Activated T-cell treated with anti-CD3 and anti-CD28 coated beads, Interleukin-2, amount 50 U/mL, for 1 hour (primary cell): ENCODE measurements around the gene TRAF3IP3.

Source experiments
- DNase-seq: peaks from one replicate; pipeline ENCODE4 v3.0.0-alpha.2; 2020

TRAF3IP3 gene

GRCh38 chr1:209755926-209756614 lies at the start of gene TRAF3IP3:
TSS of gene TRAF3IP3 (plus strand) at chr1:209756053. CDS start at chr1:209760040, 3,987 bp downstream.
- DNase-seq, result peak; percentile 66

GRCh38 chr1:209706622-209707021 lies 49.2 kb upstream of the TRAF3IP3 start:
- DNase-seq, result no peak

DNA sequence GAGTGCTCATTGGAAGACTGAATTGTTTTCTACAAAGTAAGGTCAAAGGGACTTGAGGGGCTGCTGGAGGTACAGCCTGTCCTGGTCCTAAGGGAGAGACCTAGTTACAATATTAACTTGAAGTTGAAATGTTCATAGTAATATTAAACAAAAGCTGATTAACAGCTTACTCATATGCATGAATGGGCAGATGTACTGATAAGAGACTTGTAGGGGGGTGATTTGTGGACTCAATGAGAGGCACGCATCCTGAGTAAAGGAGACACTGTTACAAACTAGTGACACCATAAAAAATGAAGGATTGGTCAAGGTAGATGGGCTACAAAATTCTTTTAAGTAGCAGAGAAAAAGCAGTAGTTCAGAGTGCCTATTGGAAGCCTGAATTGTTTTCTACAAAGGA lies 48.5 kb upstream of the TRAF3IP3 start:
- no peak for DNase-seq

DNA sequence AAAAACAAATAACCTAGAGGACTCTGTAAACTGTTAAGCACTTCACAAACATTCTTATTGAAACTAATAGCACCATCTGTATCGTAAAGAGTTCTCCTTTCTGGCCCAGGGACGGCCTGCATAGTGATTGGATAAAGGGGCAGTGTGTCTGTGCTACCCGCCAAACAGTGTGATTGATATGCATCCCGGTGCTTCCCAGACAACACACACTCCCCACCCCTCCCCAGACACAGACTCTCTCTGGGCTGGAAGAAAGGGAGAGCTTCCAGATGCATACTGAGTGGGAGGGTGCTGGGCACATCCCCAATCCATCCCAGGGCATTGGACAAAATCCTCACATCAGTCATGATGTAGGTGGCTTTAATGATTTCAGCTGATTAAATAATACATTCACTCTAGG lies 47.6 kb upstream of the TRAF3IP3 start:
- no peak for DNase-seq

DNA sequence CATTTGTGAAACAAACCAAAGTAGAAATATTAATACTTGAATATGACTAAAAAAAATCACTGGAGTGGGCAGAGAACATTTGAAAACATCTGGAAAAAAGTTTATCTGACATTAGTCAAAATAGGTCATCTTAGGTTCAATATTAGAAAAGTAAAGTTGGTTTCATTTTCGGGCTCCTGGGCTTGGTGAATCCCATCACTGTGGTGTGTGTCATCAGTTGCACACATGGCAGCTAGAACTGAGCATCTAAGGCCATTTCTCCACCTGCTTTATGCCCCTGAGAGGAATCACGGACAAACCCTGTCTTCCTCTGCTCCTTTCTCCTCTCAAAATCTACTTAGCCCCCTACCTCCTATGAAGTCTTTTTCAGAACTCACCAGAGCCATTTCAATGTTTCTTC lies 45.8 kb upstream of the TRAF3IP3 start:
- DNase-seq, result no peak

GRCh38 chr1:209710847-209711246 lies 45.0 kb upstream of the TRAF3IP3 start:
- DNase-seq, result no peak

- DNase-seq, result no peak
Measured at GRCh38 chr1:209714338-209714737, 41.5 kb upstream of the TRAF3IP3 start.

DNA sequence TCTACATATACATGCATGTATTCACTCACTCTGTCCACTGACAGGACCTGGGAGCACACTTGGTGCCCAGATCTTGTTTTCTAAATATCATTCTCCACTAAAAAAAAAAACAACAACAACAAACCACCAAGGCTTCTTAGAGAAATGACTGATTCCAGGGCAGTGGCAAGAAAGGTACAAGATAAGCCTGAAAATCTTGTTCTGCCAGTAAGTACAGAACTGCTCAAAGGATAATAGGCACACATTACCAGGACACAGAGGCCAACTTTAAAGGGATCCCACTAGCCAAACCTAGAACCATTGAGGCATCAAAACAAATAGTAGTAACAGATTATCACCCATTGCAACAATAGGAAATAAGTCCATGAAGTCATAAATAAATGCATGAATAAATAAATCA lies 40.5 kb upstream of the TRAF3IP3 start:
- no peak for DNase-seq

DNA sequence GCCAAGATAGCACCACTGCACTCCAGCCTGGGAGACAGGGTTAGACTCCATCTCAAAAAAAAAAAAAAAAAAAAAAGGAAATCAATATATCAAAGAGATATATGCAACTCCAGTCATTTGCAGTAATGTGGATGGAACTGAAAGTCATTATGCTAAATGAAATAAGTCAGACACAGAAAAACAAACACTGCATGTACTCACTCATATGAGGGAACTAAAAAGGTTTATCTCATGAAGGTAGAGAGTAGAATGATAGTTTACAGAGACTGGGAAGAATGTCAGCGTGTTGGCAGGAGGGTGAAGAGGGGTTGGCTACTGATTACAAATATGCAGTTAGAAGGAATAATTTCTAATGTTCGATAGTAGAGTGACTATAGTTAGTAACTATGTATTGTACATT lies 38.0 kb upstream of the TRAF3IP3 start:
- DNase-seq, result no peak

DNA sequence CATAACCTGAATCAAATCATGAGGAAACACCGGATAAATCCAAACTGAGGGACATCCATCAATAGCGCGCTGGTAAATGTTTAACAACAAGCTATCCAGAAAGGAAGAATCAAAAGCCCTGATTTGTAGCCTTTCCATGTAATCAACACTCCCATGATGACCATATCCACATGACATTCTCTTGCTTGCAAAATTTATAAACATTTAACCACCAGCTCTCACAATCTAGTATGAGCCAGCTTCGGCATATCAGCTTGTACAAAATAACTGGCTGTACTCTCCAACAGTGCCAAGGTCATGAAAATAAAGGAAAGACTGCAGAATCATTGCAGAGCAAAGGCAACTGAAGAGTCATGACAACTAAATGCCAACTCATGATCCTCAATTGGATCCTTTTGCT lies 35.5 kb upstream of the TRAF3IP3 start:
- DNase-seq, result no peak

- no peak for DNase-seq
Measured at GRCh38 chr1:209720826-209721225, 35.0 kb upstream of the TRAF3IP3 start.

GRCh38 chr1:209721323-209721722 lies 34.5 kb upstream of the TRAF3IP3 start:
- DNase-seq, result no peak

GRCh38 chr1:209723265-209723664 lies 32.6 kb upstream of the TRAF3IP3 start:
- DNase-seq, result no peak

DNA sequence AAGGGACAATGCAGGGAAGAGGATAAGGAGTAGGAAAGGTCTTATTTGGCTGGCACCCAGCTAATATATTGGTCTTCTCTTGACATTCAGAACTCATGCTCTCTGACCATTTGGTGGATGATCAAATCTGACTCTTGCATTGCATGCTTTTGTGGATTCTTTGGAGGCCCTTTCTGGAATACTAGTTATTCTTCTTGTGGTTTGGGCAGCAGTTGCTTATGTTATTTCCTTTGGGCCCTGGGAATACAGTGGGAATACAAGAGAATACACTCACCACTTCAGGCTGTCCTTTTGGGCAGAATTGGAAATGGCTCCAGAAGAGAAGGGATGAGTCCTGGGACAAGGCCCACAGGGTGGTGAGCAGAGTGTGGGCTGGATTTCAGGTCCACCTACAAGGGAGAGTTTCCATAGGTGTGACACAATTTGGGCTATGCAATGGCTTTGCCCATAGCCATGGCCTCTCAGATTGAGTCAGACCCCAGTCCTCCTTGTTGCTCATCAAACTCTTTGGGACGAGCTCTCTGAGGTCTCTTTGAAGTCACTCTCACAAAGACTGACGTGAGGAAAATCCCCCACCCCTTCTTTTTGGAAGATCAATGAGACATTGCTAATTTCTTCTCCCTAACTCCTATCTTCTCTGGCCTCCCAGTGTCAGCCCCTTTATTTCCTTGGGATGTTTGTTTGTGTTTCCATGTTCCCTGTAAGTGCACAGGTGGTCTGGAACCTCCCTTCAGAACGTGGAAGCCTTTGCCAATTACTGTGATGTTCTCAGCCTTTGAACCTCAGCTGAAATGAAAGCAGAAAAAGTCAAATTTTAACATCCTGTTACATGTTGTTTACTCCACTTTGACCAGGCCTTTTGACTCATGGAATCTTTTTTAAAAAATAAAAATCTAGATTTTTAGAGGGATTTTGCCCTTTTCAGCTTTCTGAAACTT lies 31.8 kb upstream of the TRAF3IP3 start:
- DNase-seq, result no peak

GRCh38 chr1:209727286-209727685 lies 28.6 kb upstream of the TRAF3IP3 start:
- DNase-seq, result no peak

DNA sequence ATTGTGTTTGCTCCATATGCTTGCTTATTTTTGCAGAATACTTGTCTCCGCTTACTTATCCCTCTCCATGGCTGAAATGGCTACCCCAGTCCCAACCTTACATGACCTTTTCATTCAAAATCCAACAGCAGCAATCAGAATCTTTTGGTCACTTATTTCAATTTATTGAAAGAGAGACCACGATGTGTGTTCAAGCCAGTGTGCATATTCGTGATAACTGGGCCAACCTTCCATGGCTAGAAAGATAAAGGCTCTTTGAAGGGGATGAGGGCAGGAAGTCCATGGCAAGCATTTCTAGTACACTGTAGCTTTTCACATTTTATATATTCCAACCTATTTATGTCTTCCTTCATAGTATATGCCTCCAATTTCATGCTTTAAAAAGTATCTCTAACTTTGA lies 28.1 kb upstream of the TRAF3IP3 start:
- DNase-seq, result no peak

- DNase-seq, result no peak
Measured at GRCh38 chr1:209728466-209728865, 27.4 kb upstream of the TRAF3IP3 start.

GRCh38 chr1:209729436-209729835 lies 26.4 kb upstream of the TRAF3IP3 start:
- DNase-seq, result no peak

GRCh38 chr1:209732725-209733124 lies 23.1 kb upstream of the TRAF3IP3 start:
- no peak for DNase-seq

GRCh38 chr1:209733409-209734192 lies 22.3 kb upstream of the TRAF3IP3 start:
- no peak for DNase-seq

GRCh38 chr1:209736490-209737117 lies 19.2 kb upstream of the TRAF3IP3 start:
- DNase-seq, result no peak

DNA sequence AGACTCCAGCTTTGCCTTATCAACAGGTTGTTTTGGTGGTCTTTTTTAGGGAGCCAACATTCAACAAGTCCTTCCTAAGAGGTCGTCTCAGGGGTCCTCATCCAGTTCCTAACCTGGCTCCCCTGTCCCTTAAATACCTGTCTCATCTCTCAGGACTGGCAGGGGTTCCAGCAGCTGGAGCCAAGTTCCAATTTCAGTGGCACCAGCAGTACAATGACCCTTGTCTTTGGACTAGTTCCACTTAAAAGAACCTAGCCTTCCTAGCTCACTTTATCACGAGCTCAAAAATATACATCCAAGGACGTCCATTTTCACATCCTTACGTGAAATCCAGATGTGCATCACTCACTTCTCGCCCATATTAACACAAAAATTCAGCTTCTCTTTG lies 18.7 kb upstream of the TRAF3IP3 start:
- no peak for DNase-seq

DNA sequence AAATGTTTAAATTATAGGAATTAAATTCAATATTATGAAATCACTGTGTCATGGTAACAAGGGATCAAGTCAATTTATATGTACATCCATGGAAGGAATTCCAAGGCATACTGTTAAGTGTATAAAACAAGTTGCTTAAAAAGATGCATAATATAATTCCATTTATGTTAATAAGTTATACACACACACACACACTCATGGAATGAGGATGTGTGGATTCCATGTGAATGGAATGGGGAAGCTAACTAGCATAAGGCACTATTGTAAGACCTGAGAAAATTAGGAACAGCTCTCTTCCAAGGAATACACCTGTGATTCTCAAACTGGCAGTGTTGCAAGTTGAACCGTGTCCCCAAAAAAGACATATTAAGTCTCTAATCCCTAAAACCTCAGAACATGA lies 17.6 kb upstream of the TRAF3IP3 start:
- no peak for DNase-seq
